ENCODE data around the gene IL36A.

Gene IL36A

GRCh38 chr2:113005030-113005509, at the start of gene IL36A:
IL36A (plus strand) TSS chr2:113005459; CDS start chr2:113005872, 413 bp downstream.
- DNase-seq: no peak

- DNase-seq: no peak
Measured at GRCh38 chr2:112957511-112957910, 47.7 kb upstream of the IL36A start.

- no peak for DNase-seq
Measured at GRCh38 chr2:112958428-112959108, 46.7 kb upstream of the IL36A start.

GRCh38 chr2:112959109-112959812, 46.0 kb upstream of the IL36A start:
- no peak for DNase-seq

GRCh38 chr2:112960230-112960825, 44.9 kb upstream of the IL36A start:
- no peak for DNase-seq

GRCh38 chr2:112962308-112963175, 42.7 kb upstream of the IL36A start:
- DNase-seq: no peak

- no peak for DNase-seq
Measured at GRCh38 chr2:112967023-112967422, 38.2 kb upstream of the IL36A start.

- DNase-seq: no peak
Measured at GRCh38 chr2:112972423-112973086, 32.7 kb upstream of the IL36A start.

GRCh38 chr2:112973156-112973555, 32.1 kb upstream of the IL36A start:
- DNase-seq: no peak

GRCh38 chr2:112977559-112978056, 27.7 kb upstream of the IL36A start, which contains the start of gene IL36G:
IL36G (plus strand) TSS chr2:112978006; CDS start chr2:112978639, 633 bp downstream.
- no peak for DNase-seq

GRCh38 chr2:112979731-112980130, 25.5 kb upstream of the IL36A start:
- no peak for DNase-seq

- no peak for DNase-seq
Measured at GRCh38 chr2:112980537-112980936, 24.7 kb upstream of the IL36A start.

GRCh38 chr2:112985090-112985489, 20.2 kb upstream of the IL36A start:
- DNase-seq: no peak

GRCh38 chr2:112989611-112990010, 15.6 kb upstream of the IL36A start:
- no peak for DNase-seq

- no peak for DNase-seq
Measured at GRCh38 chr2:112993831-112994230, 11.4 kb upstream of the IL36A start.

- no peak for DNase-seq
Measured at GRCh38 chr2:112994648-112995047, 10.6 kb upstream of the IL36A start.

- DNase-seq: no peak
Measured at GRCh38 chr2:112995346-112995920, 9.8 kb upstream of the IL36A start.

- peak; percentile 53 for DNase-seq
Measured at GRCh38 chr2:112996635-112997034, 8.6 kb upstream of the IL36A start.

- DNase-seq: no peak
Measured at GRCh38 chr2:112997151-112997550, 8.1 kb upstream of the IL36A start.

- no peak for DNase-seq
Measured at GRCh38 chr2:113000436-113000835, 4.8 kb upstream of the IL36A start.

GRCh38 chr2:113002677-113003076, 2.6 kb upstream of the IL36A start:
- DNase-seq: no peak

- DNase-seq: no peak
Measured at GRCh38 chr2:113007250-113007649, 2.0 kb downstream of the IL36A start.

Measured in activated CD4-positive, CD25-positive, alpha-beta regulatory T cell treated with anti-CD3 and anti-CD28 coated beads, Interleukin-2, amount 50 U/mL, for 72 hours (primary cell).